ENCODE results near the gene MAN2A1. TPM values are rescaled to one million over a fixed set of nuclear protein-coding genes. Genes with fewer than 3 reads are reported as not detected.

The MAN2A1 gene
- total and polyA plus RNA-seq, 2 experiments from 2014 or later = 32.5 to 129 TPM

DNA sequence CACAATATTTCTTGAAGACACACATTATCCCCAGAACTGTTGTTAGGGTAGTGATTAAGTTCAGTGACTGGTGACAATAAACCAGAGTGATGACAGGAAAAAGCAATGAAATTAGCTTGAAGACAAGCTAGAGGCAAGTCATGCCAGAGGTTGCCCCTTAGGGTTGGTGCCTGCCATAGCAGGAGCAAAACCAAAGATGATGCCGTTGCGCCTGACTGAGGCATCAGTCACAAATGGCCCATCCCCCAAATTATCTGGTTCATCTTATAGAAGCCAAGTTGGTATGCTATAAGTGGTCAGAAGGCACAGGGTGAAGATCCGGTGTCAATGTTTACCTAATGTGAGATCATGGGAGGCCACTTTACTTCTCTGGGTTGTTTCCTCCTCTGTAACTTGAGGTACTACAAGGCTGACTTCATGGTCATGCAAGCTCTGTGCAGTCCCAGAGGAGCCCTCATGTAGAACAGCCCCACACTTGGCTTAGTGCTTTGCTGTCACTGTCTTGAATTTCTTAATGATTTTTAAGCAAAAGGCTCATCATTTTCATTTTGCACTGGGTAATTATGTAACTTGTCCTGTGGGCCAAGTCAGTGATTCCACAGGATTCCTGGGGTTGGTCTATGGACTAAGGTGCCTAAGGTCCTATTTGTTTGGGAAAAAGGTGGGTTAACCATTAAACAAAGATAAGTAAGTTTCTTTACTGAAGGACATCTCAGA lies 211.3 kb downstream of the MAN2A1 start (continued):
- TF ChIP-seq, protein P1, sequence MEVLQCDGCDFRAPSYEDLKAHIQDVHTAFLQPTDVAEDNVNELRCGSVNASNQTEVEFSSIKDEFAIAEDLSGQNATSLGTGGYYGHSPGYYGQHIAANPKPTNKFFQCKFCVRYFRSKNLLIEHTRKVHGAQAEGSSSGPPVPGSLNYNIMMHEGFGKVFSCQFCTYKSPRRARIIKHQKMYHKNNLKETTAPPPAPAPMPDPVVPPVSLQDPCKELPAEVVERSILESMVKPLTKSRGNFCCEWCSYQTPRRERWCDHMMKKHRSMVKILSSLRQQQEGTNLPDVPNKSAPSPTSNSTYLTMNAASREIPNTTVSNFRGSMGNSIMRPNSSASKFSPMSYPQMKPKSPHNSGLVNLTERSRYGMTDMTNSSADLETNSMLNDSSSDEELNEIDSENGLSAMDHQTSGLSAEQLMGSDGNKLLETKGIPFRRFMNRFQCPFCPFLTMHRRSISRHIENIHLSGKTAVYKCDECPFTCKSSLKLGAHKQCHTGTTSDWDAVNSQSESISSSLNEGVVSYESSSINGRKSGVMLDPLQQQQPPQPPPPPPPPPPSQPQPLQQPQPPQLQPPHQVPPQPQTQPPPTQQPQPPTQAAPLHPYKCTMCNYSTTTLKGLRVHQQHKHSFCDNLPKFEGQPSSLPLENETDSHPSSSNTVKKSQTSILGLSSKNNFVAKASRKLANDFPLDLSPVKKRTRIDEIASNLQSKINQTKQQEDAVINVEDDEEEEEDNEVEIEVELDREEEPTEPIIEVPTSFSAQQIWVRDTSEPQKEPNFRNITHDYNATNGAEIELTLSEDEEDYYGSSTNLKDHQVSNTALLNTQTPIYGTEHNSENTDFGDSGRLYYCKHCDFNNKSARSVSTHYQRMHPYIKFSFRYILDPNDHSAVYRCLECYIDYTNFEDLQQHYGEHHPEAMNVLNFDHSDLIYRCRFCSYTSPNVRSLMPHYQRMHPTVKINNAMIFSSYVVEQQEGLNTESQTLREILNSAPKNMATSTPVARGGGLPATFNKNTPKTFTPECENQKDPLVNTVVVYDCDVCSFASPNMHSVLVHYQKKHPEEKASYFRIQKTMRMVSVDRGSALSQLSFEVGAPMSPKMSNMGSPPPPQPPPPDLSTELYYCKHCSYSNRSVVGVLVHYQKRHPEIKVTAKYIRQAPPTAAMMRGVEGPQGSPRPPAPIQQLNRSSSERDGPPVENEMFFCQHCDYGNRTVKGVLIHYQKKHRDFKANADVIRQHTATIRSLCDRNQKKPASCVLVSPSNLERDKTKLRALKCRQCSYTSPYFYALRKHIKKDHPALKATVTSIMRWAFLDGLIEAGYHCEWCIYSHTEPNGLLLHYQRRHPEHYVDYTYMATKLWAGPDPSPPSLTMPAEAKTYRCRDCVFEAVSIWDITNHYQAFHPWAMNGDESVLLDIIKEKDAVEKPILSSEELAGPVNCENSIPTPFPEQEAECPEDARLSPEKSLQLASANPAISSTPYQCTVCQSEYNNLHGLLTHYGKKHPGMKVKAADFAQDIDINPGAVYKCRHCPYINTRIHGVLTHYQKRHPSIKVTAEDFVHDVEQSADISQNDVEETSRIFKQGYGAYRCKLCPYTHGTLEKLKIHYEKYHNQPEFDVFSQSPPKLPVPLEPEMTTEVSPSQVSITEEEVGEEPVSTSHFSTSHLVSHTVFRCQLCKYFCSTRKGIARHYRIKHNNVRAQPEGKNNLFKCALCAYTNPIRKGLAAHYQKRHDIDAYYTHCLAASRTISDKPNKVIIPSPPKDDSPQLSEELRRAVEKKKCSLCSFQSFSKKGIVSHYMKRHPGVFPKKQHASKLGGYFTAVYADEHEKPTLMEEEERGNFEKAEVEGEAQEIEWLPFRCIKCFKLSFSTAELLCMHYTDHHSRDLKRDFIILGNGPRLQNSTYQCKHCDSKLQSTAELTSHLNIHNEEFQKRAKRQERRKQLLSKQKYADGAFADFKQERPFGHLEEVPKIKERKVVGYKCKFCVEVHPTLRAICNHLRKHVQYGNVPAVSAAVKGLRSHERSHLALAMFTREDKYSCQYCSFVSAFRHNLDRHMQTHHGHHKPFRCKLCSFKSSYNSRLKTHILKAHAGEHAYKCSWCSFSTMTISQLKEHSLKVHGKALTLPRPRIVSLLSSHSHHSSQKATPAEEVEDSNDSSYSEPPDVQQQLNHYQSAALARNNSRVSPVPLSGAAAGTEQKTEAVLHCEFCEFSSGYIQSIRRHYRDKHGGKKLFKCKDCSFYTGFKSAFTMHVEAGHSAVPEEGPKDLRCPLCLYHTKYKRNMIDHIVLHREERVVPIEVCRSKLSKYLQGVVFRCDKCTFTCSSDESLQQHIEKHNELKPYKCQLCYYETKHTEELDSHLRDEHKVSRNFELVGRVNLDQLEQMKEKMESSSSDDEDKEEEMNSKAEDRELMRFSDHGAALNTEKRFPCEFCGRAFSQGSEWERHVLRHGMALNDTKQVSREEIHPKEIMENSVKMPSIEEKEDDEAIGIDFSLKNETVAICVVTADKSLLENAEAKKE (CRISPR knock-in tag; IDR thresholded peaks at IDR 0.05) = no peak
- TF ChIP-seq STAT1 (IDR thresholded peaks at IDR 0.05; ENCODE audit: unreplicated experiment) = no peak
- no peak for TF ChIP-seq JUNB (IDR thresholded peaks at IDR 0.05; ENCODE audit: unreplicated experiment)
- no peak for TF ChIP-seq CREB1 (CRISPR knock-in tag; IDR thresholded peaks at IDR 0.05; ENCODE audit: low read depth)
- TF ChIP-seq, protein P2, sequence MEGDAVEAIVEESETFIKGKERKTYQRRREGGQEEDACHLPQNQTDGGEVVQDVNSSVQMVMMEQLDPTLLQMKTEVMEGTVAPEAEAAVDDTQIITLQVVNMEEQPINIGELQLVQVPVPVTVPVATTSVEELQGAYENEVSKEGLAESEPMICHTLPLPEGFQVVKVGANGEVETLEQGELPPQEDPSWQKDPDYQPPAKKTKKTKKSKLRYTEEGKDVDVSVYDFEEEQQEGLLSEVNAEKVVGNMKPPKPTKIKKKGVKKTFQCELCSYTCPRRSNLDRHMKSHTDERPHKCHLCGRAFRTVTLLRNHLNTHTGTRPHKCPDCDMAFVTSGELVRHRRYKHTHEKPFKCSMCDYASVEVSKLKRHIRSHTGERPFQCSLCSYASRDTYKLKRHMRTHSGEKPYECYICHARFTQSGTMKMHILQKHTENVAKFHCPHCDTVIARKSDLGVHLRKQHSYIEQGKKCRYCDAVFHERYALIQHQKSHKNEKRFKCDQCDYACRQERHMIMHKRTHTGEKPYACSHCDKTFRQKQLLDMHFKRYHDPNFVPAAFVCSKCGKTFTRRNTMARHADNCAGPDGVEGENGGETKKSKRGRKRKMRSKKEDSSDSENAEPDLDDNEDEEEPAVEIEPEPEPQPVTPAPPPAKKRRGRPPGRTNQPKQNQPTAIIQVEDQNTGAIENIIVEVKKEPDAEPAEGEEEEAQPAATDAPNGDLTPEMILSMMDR (conservative IDR thresholded peaks at IDR 0.05; ENCODE audit: low read depth in 2 of 2) = no peak

DNA sequence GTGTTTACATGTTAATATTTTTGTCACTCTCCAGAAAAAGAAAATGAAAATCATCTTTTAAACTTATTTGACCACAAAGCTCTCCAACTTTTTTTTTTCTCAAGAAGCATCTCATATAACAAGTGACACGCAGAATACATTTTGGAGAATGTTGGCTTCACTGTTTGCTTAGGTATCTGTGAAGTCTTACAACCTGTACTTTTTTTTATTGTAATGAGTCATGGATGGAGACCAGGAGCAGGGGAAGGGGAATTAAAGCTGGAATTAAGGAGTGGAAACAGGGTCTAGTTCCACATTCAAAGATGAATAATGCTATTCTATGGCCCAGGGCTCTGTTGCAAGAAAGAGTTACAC lies 211.9 kb downstream of the MAN2A1 start:
- Histone ChIP-seq H2AFZ (no peak overlapping the region), H3F3A (replicated peaks; ENCODE audit: low read depth) (no peaks in the 10 kb centered on the region), H4K20me1 (replicated peaks; ENCODE audit: insufficient read depth) (no peaks in the 10 kb centered on the region), H3K27ac (ENCODE audit: low read depth) (no peak overlapping the region), H3K79me2 (replicated peaks; ENCODE audit: insufficient read depth) (no peaks in the 10 kb centered on the region), H3K4me2 (no peak overlapping the region), H3K36me3 (ENCODE audit: insufficient read depth) (no peaks in the 10 kb centered on the region), H3K27me3 (ENCODE audit: insufficient read depth) (no peaks in the 10 kb centered on the region), H3K4me1 (ENCODE audit: insufficient read depth) (no peaks in the 10 kb centered on the region), H3K9me2 (ENCODE audit: insufficient read depth) (no peaks in the 10 kb centered on the region), H3K4me3 (no peak overlapping the region)
- Mint-ChIP-seq H3K27ac (no peak overlapping the region), H3K36me3 (ENCODE audit: low read depth) (no peaks in the 10 kb centered on the region), H3K9me3 (no peaks in the 10 kb centered on the region), H3K4me3 (no peak overlapping the region), H3K4me1 (peaks cover 8% of the 10 kb centered on the region; the same call in 2 of the 3 replicates), H3K27me3 (ENCODE audit: insufficient read depth, low read depth, poor library complexity) (no peaks in the 10 kb centered on the region)
- ATAC-seq = no peak
- no peak for DNase-seq (ENCODE audit: low spot score)
- TF ChIP-seq JUNB (IDR thresholded peaks at IDR 0.05; ENCODE audit: unreplicated experiment) (no peak), EZH2phosphoT487 (IDR thresholded peaks at IDR 0.05; ENCODE audit: unreplicated experiment) (no peak), ZNF331 (CRISPR knock-in tag; IDR thresholded peaks at IDR 0.05; ENCODE audit: low read depth) (no peak)
- TF ChIP-seq, protein P3, sequence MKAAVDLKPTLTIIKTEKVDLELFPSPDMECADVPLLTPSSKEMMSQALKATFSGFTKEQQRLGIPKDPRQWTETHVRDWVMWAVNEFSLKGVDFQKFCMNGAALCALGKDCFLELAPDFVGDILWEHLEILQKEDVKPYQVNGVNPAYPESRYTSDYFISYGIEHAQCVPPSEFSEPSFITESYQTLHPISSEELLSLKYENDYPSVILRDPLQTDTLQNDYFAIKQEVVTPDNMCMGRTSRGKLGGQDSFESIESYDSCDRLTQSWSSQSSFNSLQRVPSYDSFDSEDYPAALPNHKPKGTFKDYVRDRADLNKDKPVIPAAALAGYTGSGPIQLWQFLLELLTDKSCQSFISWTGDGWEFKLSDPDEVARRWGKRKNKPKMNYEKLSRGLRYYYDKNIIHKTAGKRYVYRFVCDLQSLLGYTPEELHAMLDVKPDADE (IDR thresholded peaks at IDR 0.05) = no peak
